NB4 (cell line): Measurements from ENCODE around the gene B9D1.

Source experiments
- CTCF ChIP-seq: IDR thresholded peaks from one replicate; pipeline ENCODE4 v1.5.1; 2012; ENCODE audit warnings: low read depth, low read length
- POLR2A ChIP-seq: IDR thresholded peaks from 2 replicates; pipeline ENCODE4 v1.6.1; 2011; ENCODE audit warnings: mild to moderate bottlenecking; ENCODE audit not compliant: insufficient read length; ENCODE audit errors: extremely low read depth

GRCh38 chr17:19387921-19388521, 25.5 kb upstream of the B9D1 start:
- TF ChIP-seq CTCF (no peak), POLR2A (no peak)
